GM23248 (cell line): ENCODE data around the gene SMCO2. TPM values are rescaled to one million over a fixed set of nuclear protein-coding genes. Genes with fewer than 3 reads are reported as not detected.

Experiments used
- DNase-seq: peaks from one replicate; pipeline ENCODE4 v3.0.0-alpha.2; 2015
- H2AFZ ChIP-seq: fragments of 200-600 bp; sonication (generic); 2 replicates; pipeline ENCODE4 v1.6.1; 2016; ENCODE audit warnings: antibody characterized with exemption
- H3F3A ChIP-seq: fragments of 200-600 bp; sonication (generic); 2 replicates; pipeline ENCODE4 v1.6.1; 2016; ENCODE audit warnings: mild to moderate bottlenecking, antibody characterized with exemption, mixed run types; ENCODE audit not compliant: insufficient read depth
- H3K27ac ChIP-seq: fragments of 200-600 bp; sonication (generic); 2 replicates; pipeline ENCODE4 v1.5.1; 2016; ENCODE audit warnings: mild to moderate bottlenecking
- H3K27me3 ChIP-seq: fragments of 200-600 bp; sonication (generic); replicated peaks from 2 replicates; pipeline ENCODE4 v1.6.1; 2016; ENCODE audit warnings: mild to moderate bottlenecking; ENCODE audit not compliant: insufficient read depth
- H3K36me3 ChIP-seq: fragments of 200-600 bp; sonication (generic); 2 replicates; pipeline ENCODE4 v1.6.1; 2016; ENCODE audit warnings: low read depth, mild to moderate bottlenecking
- H3K4me1 ChIP-seq: fragments of 200-600 bp; sonication (generic); 2 replicates; pipeline ENCODE4 v1.6.1; 2016; ENCODE audit warnings: mild to moderate bottlenecking; ENCODE audit not compliant: insufficient read depth
- H3K4me2 ChIP-seq: fragments of 200-600 bp; sonication (generic); one replicate; pipeline ENCODE4 v1.6.1; 2016; ENCODE audit warnings: mild to moderate bottlenecking; ENCODE audit not compliant: unreplicated experiment
- H3K4me3 ChIP-seq: fragments of 200-600 bp; sonication (generic); 2 replicates; pipeline ENCODE4 v1.5.1; 2016; ENCODE audit warnings: mild to moderate bottlenecking
- H3K79me2 ChIP-seq: fragments of 200-600 bp; sonication (generic); 2 replicates; pipeline ENCODE4 v1.6.1; 2016; ENCODE audit warnings: mild to moderate bottlenecking; ENCODE audit not compliant: insufficient read depth
- H3K9ac ChIP-seq: fragments of 200-600 bp; sonication (generic); 2 replicates; pipeline ENCODE4 v1.6.1; 2016; ENCODE audit warnings: mild to moderate bottlenecking
- H3K9me2 ChIP-seq: fragments of 200-600 bp; sonication (generic); 2 replicates; pipeline ENCODE4 v1.6.1; 2016; ENCODE audit warnings: mixed run types, mild to moderate bottlenecking, moderate library complexity; ENCODE audit not compliant: insufficient read depth
- H3K9me3 ChIP-seq: fragments of 200-600 bp; sonication (generic); one replicate; pipeline ENCODE4 v1.6.1; 2017; ENCODE audit warnings: low read depth
- H4K20me1 ChIP-seq: fragments of 200-600 bp; sonication (generic); 2 replicates; pipeline ENCODE4 v1.6.0; 2016; ENCODE audit not compliant: insufficient read depth
- EZH2 ChIP-seq: fragments of 200-600 bp; sonication (generic); IDR thresholded peaks from 2 replicates; pipeline ENCODE4 v1.6.1; 2018; ENCODE audit warnings: antibody characterized with exemption, mild to moderate bottlenecking; ENCODE audit not compliant: insufficient read depth, poor library complexity, severe bottlenecking
- EZH2phosphoT487 ChIP-seq: fragments of 200-600 bp; sonication (generic); IDR thresholded peaks from 2 replicates; pipeline ENCODE4 v1.6.1; 2018; ENCODE audit warnings: antibody characterized with exemption, moderate library complexity, mild to moderate bottlenecking, low read depth; ENCODE audit not compliant: insufficient read depth
- WGBS, 2 experiments: methylation state at CpG; one replicate each; pipeline ENCODE4 v1.1.6; 2015 to 2017; ENCODE audit warnings: low lambda C conversion rate in 2 of 2, low coverage in 1 of 2; ENCODE audit errors: missing lambda C conversion rate in 2 of 2; 5-methylcytosine and 5-hydroxymethylcytosine counted together
- in situ Hi-C: fragments of 300-500 bp; cut with MboI; formaldehyde crosslinking; loops from 2 replicates; pipeline ENCODE4 v1.15.0; 2020
- polyA plus RNA-seq: library from polyadenylated mRNA; unstranded; fragments of >200 nt; fragmentation: Nextera tagmentation; extraction: Ambion mirVana; gene quantifications from 2 replicates; pipeline ENCODE4 v1.2.1, GENCODE V29; 2016
- total RNA-seq: library from RNA; depleted of rRNA; stranded (reverse); fragments of >200 nt; shearing (Covaris generic); gene quantifications from 2 replicates; pipeline ENCODE4 v1.2.3, GENCODE V29; 2014

The SMCO2 gene
- total and polyA plus RNA-seq, 2 experiments from 2014 or later = not detected

DNA sequence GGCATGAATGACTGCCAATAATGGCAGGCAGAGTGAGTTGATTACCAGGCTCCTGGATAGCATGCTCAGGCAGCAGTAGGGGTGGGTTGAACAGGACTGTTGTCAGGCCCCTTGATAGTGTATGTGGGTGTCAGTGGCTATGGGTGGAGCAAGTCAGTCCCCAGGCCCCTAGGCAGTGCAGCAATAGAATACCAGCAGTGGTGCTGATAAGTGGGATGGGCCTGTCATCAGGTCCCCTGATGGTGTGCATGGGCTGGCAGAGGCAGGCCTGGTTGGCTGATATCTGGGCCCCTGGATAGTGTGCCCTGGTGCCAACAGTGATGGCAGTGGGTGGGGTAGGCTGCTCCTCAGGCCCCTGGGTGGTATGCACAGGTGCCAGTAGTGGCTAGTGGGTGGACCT is 32.4 kb downstream of the SMCO2 start:
- Histone ChIP-seq H3K79me2 (no peaks in the 10 kb centered on the region), H3K4me1 (peaks cover 12% of the 10 kb centered on the region), H3K27me3 (no peaks in the 10 kb centered on the region), H3K9me2 (no peaks in the 10 kb centered on the region), H3K4me3 (no peak overlapping the region), H3K9ac (no peak overlapping the region), H3F3A (peaks cover 8% of the 10 kb centered on the region), H4K20me1 (no peaks in the 10 kb centered on the region), H3K36me3 (no peaks in the 10 kb centered on the region), H3K4me2 (no peak overlapping the region), H3K9me3 (peaks cover 7% of the 10 kb centered on the region), H3K27ac (no peak overlapping the region), H2AFZ (no peak overlapping the region)
- in situ Hi-C loops = no loop called here
- no peak for DNase-seq
- no peak for TF ChIP-seq EZH2
- no peak for TF ChIP-seq EZH2phosphoT487

GRCh38 chr12:27480016-27480415 is 33.5 kb downstream of the SMCO2 start:
- 44 to 55% methylated on average over 1 of the region's 1 CpG for WGBS, 2 experiments
- no peaks in the 10 kb centered on the region for H3K36me3 ChIP-seq
- no peaks in the 10 kb centered on the region for H3K79me2 ChIP-seq

DNA sequence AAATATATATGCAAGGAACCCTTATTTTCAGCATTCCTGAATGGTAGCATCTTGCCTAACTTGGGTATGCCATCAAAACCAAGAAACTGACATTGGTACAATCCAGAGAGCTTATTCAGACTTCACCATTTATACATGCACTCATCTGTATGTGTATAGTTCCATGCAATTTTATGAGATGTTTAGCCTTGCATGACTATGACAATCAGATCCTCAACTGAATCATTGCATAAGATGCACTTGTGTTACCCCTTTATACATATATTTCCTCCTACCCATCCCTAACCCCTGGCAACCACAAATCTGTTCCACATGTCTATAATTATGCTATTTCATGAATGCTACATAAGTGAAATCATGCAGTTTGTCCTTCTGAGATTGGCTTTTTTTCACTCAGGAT is 40.4 kb downstream of the SMCO2 start:
- Histone ChIP-seq H3K4me3 (no peak overlapping the region), H3K27ac (no peak overlapping the region), H3K79me2 (no peaks in the 10 kb centered on the region), H3F3A (no peaks in the 10 kb centered on the region), H4K20me1 (no peaks in the 10 kb centered on the region), H3K9ac (no peak overlapping the region), H3K36me3 (no peaks in the 10 kb centered on the region), H2AFZ (no peak overlapping the region), H3K27me3 (no peaks in the 10 kb centered on the region), H3K9me3 (no peaks in the 10 kb centered on the region), H3K9me2 (no peaks in the 10 kb centered on the region), H3K4me2 (no peak overlapping the region), H3K4me1 (no peaks in the 10 kb centered on the region)
- in situ Hi-C loops = no loop called here
- peak; percentile 18 for DNase-seq
- TF ChIP-seq EZH2 (no peak), EZH2phosphoT487 (no peak)

More at GRCh38 chr12:27480016-27480415, 33.5 kb downstream of the SMCO2 start:
- in situ Hi-C loops = no loop called here
- Histone ChIP-seq H3K9me3 (peaks cover 7% of the 10 kb centered on the region), H3K27ac (no peak overlapping the region), H3F3A (no peaks in the 10 kb centered on the region), H3K9me2 (no peaks in the 10 kb centered on the region), H4K20me1 (no peaks in the 10 kb centered on the region), H2AFZ (no peak overlapping the region), H3K4me2 (no peak overlapping the region), H3K4me1 (peaks cover 3% of the 10 kb centered on the region; the same call in 1 of the 2 replicates), H3K9ac (no peak overlapping the region), H3K4me3 (no peak overlapping the region), H3K27me3 (no peaks in the 10 kb centered on the region)
- TF ChIP-seq EZH2phosphoT487 (no peak), EZH2 (no peak)
- no peak for DNase-seq

GRCh38 chr12:27488479-27488878 is 41.9 kb downstream of the SMCO2 start:
- Histone ChIP-seq H3K9me2 (no peaks in the 10 kb centered on the region), H3K79me2 (no peaks in the 10 kb centered on the region), H3F3A (no peaks in the 10 kb centered on the region), H3K9ac (no peak overlapping the region), H3K4me1 (no peaks in the 10 kb centered on the region), H3K27me3 (no peaks in the 10 kb centered on the region), H3K27ac (no peak overlapping the region), H3K9me3 (no peaks in the 10 kb centered on the region), H3K4me2 (no peak overlapping the region), H3K36me3 (no peaks in the 10 kb centered on the region), H3K4me3 (no peak overlapping the region), H2AFZ (no peak overlapping the region), H4K20me1 (no peaks in the 10 kb centered on the region)
- TF ChIP-seq EZH2phosphoT487 (no peak), EZH2 (no peak)
- 87 to 90% methylated on average over 5 of the region's 5 CpGs for WGBS, 2 experiments
- no peak for DNase-seq
- in situ Hi-C loops = no loop called here

- WGBS, 2 experiments = 80 to 89% methylated on average over 2 of the region's 2 CpGs
- Histone ChIP-seq H3K9me2 (no peaks in the 10 kb centered on the region), H3K4me3 (no peak overlapping the region), H3K4me2 (no peak overlapping the region), H3K27ac (no peak overlapping the region), H3K27me3 (no peaks in the 10 kb centered on the region), H2AFZ (no peak overlapping the region), H4K20me1 (no peaks in the 10 kb centered on the region), H3K9me3 (no peaks in the 10 kb centered on the region), H3K36me3 (no peaks in the 10 kb centered on the region), H3K9ac (no peak overlapping the region), H3F3A (no peaks in the 10 kb centered on the region), H3K79me2 (no peaks in the 10 kb centered on the region), H3K4me1 (no peaks in the 10 kb centered on the region)
- TF ChIP-seq EZH2phosphoT487 (no peak), EZH2 (no peak)
- no peak for DNase-seq
- in situ Hi-C loops = no loop called here
These were observed 44.7 kb downstream of the SMCO2 start for GRCh38 chr12:27491226-27491625.
